ENCODE results near the gene BMP8A.
"Not testable (repeated sequence)": the region's sequence is repeated elsewhere in the genome, so short reads cannot be mapped to it uniquely, and the experiment has no call there.

The BMP8A gene

DNA sequence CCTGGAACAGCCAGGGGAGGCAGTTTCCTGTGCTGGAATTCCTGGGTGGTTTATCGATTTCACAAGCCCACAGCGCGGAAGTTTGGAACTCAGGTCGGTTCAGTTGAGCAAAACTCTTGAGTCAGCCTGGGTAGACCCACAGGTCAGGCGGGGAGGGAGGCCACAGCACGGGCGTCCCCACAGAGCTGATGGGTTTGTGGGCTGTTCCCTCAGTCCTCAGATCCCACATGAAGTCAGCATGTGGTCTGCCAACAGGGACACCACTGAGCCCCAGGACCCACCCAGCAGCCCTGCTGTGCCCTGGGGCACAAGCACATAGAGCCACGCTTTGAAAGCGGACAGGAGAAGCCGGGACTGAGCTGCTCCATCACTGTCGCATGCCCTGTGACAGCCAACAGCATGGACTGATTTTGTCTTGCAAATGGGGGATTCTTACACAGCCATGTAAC lies 17.4 kb downstream of the BMP8A start:
- Histone ChIP-seq H3K4me2 (ENCODE audit: low read depth, low read length, poor library complexity, severe bottlenecking) (peak overlapping the region; percentile 63), H3K4me3 (ENCODE audit: low read length, poor library complexity, severe bottlenecking) (peak overlapping the region; percentile 23), H4K20me1 (ENCODE audit: insufficient read depth, low read length, poor library complexity, severe bottlenecking) (no peaks in the 10 kb centered on the region), H3K9ac (ENCODE audit: low read depth, low read length, poor library complexity, severe bottlenecking) (no peak overlapping the region), H3K79me2 (ENCODE audit: insufficient read depth, low read length) (no peaks in the 10 kb centered on the region), H3K36me3 (ENCODE audit: insufficient read depth, low read length) (no peaks in the 10 kb centered on the region), H3K9me2 (replicated peaks; ENCODE audit: low read depth, low read length) (no peaks in the 10 kb centered on the region), H3F3A (ENCODE audit: low read depth) (no peaks in the 10 kb centered on the region), H3K9me3 (ENCODE audit: insufficient read depth, low read depth, low read length) (no peaks in the 10 kb centered on the region), H3K4me1 (ENCODE audit: insufficient read depth, low read length, poor library complexity, severe bottlenecking) (peaks cover 6% of the 10 kb centered on the region), H2AFZ (ENCODE audit: low read length) (no peak overlapping the region; the same call in 1 of the 2 replicates), H3K27me3 (ENCODE audit: insufficient read depth, low read length, poor library complexity, severe bottlenecking) (no peaks in the 10 kb centered on the region)
- TF ChIP-seq EZH2phosphoT487 (IDR thresholded peaks at IDR 0.05; ENCODE audit: borderline replicate concordance), result no peak
- TF ChIP-seq, protein P1, sequence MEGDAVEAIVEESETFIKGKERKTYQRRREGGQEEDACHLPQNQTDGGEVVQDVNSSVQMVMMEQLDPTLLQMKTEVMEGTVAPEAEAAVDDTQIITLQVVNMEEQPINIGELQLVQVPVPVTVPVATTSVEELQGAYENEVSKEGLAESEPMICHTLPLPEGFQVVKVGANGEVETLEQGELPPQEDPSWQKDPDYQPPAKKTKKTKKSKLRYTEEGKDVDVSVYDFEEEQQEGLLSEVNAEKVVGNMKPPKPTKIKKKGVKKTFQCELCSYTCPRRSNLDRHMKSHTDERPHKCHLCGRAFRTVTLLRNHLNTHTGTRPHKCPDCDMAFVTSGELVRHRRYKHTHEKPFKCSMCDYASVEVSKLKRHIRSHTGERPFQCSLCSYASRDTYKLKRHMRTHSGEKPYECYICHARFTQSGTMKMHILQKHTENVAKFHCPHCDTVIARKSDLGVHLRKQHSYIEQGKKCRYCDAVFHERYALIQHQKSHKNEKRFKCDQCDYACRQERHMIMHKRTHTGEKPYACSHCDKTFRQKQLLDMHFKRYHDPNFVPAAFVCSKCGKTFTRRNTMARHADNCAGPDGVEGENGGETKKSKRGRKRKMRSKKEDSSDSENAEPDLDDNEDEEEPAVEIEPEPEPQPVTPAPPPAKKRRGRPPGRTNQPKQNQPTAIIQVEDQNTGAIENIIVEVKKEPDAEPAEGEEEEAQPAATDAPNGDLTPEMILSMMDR (conservative IDR thresholded peaks at IDR 0.05; ENCODE audit: low read length), result no peak

DNA sequence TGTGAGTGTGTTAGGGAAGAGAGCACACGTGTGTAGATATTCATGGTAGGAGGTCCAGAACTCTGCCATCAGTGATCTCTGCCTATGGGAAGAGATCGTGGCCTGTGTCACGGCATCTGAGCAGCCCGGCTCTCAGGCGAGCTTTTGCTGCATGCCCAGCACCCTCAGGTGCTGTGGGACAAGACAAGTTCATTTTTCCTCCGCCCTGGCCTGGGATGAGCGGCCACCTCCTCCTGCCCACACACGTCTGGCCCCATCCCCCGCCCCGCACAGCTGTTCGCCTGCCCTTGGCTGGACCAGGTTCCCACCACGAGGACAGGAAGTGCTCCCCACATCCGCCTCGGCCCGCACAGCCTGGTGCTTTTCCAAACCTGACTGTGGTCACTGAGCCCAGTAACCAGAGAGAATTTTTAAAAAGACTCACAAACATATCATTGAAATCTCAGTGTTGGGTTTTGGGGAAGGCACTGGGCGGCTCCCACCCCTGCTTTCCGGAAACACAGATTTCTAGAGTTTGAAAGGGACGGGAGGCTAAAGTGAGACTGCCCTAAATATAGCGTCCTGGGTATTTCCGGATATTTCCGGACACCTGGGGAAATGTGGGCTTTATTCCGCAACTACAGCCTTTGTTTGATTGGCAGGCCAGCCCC lies 18.0 kb downstream of the BMP8A start:
- peak overlapping the region; percentile 63 for H3K4me2 ChIP-seq (ENCODE audit: low read depth, low read length, poor library complexity, severe bottlenecking)
- no peaks in the 10 kb centered on the region for H3K9me3 ChIP-seq (ENCODE audit: insufficient read depth, low read depth, low read length)
- H3K4me1 ChIP-seq (ENCODE audit: insufficient read depth, low read length, poor library complexity, severe bottlenecking), result peaks cover 6% of the 10 kb centered on the region
- H3K9me2 ChIP-seq (replicated peaks; ENCODE audit: low read depth, low read length), result no peaks in the 10 kb centered on the region
- no peak for TF ChIP-seq EZH2phosphoT487 (IDR thresholded peaks at IDR 0.05; ENCODE audit: borderline replicate concordance)
- TF ChIP-seq, protein P1 (conservative IDR thresholded peaks at IDR 0.05; ENCODE audit: low read length), result no peak
- H3K9ac ChIP-seq (ENCODE audit: low read depth, low read length, poor library complexity, severe bottlenecking), result no peak overlapping the region
- peak overlapping the region; percentile 23 for H3K4me3 ChIP-seq (ENCODE audit: low read length, poor library complexity, severe bottlenecking)
- H3K27me3 ChIP-seq (ENCODE audit: insufficient read depth, low read length, poor library complexity, severe bottlenecking), result no peaks in the 10 kb centered on the region
- no peaks in the 10 kb centered on the region for H3K79me2 ChIP-seq (ENCODE audit: insufficient read depth, low read length)
- no peak overlapping the region; the same call in 1 of the 2 replicates for H2AFZ ChIP-seq (ENCODE audit: low read length)
- H3F3A ChIP-seq (ENCODE audit: low read depth), result no peaks in the 10 kb centered on the region
- no peaks in the 10 kb centered on the region for H4K20me1 ChIP-seq (ENCODE audit: insufficient read depth, low read length, poor library complexity, severe bottlenecking)
- H3K36me3 ChIP-seq (ENCODE audit: insufficient read depth, low read length), result no peaks in the 10 kb centered on the region

DNA sequence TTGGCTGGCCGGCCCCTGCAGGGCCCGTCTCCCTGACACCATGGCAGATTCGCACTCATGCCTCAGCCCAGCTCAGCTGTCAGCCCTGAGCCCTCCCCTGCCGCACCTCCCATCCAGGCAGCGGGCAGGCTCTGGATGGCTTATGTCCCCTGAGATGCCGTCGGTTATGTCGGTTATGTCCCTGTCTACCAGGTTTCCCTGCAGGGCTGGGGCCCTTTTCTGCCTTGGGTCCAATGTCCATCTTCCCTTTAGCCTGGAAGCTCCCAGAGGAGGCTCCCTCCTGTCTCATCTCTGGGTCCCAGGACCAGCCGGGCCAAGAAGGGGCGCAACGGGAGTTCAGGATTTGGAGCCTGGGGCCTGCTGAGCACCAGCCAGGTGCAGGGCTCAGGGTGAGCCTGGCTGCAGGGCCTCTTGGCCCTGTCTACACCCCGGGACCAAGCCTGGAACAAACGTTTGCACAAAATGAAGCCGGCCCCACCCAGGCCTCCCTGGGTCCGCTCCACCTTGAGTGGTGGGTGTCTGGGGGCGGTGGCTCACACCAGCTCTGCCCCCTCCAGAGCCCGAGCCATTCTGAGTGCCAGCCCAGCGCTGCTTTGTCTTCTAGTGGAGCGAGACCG lies 19.2 kb downstream of the BMP8A start:
- not testable (repeated sequence) for H3K4me1 ChIP-seq (ENCODE audit: insufficient read depth, low read length, poor library complexity, severe bottlenecking); H3K27me3 ChIP-seq (ENCODE audit: insufficient read depth, low read length, poor library complexity, severe bottlenecking); H3K9me2 ChIP-seq (replicated peaks; ENCODE audit: low read depth, low read length); H2AFZ ChIP-seq (ENCODE audit: low read length); H3K9ac ChIP-seq (ENCODE audit: low read depth, low read length, poor library complexity, severe bottlenecking); H3K9me3 ChIP-seq (ENCODE audit: insufficient read depth, low read depth, low read length); H3F3A ChIP-seq (ENCODE audit: low read depth); H4K20me1 ChIP-seq (ENCODE audit: insufficient read depth, low read length, poor library complexity, severe bottlenecking); H3K79me2 ChIP-seq (ENCODE audit: insufficient read depth, low read length); H3K4me3 ChIP-seq (ENCODE audit: low read length, poor library complexity, severe bottlenecking); H3K36me3 ChIP-seq (ENCODE audit: insufficient read depth, low read length); H3K4me2 ChIP-seq (ENCODE audit: low read depth, low read length, poor library complexity, severe bottlenecking)

DNA sequence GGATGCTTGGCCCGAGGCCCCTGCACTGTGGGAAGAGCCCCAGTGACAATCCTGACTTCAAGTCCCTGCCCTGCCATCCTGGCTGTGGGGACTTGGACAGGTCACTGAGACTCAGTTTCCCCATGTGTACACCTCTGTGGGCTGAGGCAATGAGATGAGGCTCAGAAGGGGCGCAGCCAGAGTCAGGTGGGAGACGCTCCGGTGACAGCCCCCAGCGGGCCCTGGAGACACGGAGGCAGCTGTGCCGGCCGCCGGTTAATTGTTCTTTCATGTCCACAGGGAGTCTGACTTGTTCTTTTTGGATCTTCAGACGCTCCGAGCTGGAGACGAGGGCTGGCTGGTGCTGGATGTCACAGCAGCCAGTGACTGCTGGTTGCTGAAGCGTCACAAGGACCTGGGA lies 20.0 kb downstream of the BMP8A start:
- not testable (repeated sequence) for H3K36me3 ChIP-seq (ENCODE audit: insufficient read depth, low read length); H3K4me2 ChIP-seq (ENCODE audit: low read depth, low read length, poor library complexity, severe bottlenecking); H3K9me3 ChIP-seq (ENCODE audit: insufficient read depth, low read depth, low read length); H3K79me2 ChIP-seq (ENCODE audit: insufficient read depth, low read length); H3K9ac ChIP-seq (ENCODE audit: low read depth, low read length, poor library complexity, severe bottlenecking); H3K4me1 ChIP-seq (ENCODE audit: insufficient read depth, low read length, poor library complexity, severe bottlenecking); H3K4me3 ChIP-seq (ENCODE audit: low read length, poor library complexity, severe bottlenecking); H2AFZ ChIP-seq (ENCODE audit: low read length); H3K27me3 ChIP-seq (ENCODE audit: insufficient read depth, low read length, poor library complexity, severe bottlenecking); H4K20me1 ChIP-seq (ENCODE audit: insufficient read depth, low read length, poor library complexity, severe bottlenecking); H3K9me2 ChIP-seq (replicated peaks; ENCODE audit: low read depth, low read length); H3F3A ChIP-seq (ENCODE audit: low read depth)

DNA sequence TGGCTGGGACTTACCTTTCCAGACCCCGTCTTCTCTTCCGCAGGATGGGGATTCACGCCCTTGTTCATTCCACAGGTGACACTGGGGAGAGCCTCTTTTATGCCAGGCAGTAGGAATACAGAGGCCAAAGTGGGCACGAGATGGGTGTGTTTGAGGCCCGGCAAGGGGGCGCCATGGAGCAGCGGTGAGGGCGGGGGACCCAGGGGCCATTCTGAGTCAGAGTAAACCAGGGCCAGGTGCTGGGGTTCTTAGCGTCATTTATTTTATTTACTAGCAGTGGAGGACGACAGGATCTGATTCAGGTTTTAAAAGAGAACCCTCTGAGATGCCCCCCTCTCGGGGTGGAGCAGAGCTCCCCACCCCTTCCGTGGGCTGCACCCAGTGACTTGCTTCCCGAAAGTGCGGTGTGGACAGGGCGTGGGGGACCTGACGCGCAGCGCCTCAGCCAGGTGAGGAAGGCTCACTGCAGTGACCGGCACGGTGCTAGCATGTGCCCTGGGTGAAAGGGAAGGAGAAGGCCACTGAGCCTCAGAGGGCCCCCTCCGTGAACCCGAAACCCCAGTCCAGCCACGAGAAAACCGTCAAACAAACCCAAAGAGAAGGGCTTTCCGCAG lies 20.9 kb downstream of the BMP8A start:
- not testable (repeated sequence) for H3K27me3 ChIP-seq (ENCODE audit: insufficient read depth, low read length, poor library complexity, severe bottlenecking); H3K36me3 ChIP-seq (ENCODE audit: insufficient read depth, low read length); H3K4me1 ChIP-seq (ENCODE audit: insufficient read depth, low read length, poor library complexity, severe bottlenecking); H3K79me2 ChIP-seq (ENCODE audit: insufficient read depth, low read length); H3F3A ChIP-seq (ENCODE audit: low read depth); H3K4me2 ChIP-seq (ENCODE audit: low read depth, low read length, poor library complexity, severe bottlenecking); H3K4me3 ChIP-seq (ENCODE audit: low read length, poor library complexity, severe bottlenecking); H4K20me1 ChIP-seq (ENCODE audit: insufficient read depth, low read length, poor library complexity, severe bottlenecking); H2AFZ ChIP-seq (ENCODE audit: low read length); H3K9me3 ChIP-seq (ENCODE audit: insufficient read depth, low read depth, low read length); H3K9me2 ChIP-seq (replicated peaks; ENCODE audit: low read depth, low read length); H3K9ac ChIP-seq (ENCODE audit: low read depth, low read length, poor library complexity, severe bottlenecking)

DNA sequence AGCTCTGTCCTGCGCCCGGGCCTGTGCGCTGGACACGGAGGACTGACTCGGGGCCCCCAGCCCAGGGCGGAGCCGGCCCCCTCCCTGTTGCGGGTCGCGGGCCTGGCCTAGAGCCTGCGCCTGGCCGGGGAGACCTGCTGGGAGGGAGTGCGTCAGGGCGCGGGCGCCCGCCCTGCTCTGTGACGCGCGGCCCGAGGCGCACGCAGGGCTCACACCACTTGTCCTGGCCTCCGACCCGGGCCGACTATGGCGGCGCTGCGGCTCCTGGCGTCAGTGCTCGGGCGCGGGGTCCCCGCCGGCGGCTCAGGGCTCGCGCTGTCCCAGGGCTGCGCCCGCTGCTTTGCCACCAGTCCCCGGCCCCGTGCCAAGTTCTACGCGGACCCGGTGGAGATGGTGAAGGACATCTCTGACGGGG lies 23.3 kb downstream of the BMP8A start:
- H3K9me2 ChIP-seq (replicated peaks; ENCODE audit: low read depth, low read length); H3K79me2 ChIP-seq (ENCODE audit: insufficient read depth, low read length); H3K9me3 ChIP-seq (ENCODE audit: insufficient read depth, low read depth, low read length); H3K4me1 ChIP-seq (ENCODE audit: insufficient read depth, low read length, poor library complexity, severe bottlenecking); H3K4me3 ChIP-seq (ENCODE audit: low read length, poor library complexity, severe bottlenecking); H3K9ac ChIP-seq (ENCODE audit: low read depth, low read length, poor library complexity, severe bottlenecking); H3K27me3 ChIP-seq (ENCODE audit: insufficient read depth, low read length, poor library complexity, severe bottlenecking); H4K20me1 ChIP-seq (ENCODE audit: insufficient read depth, low read length, poor library complexity, severe bottlenecking); H2AFZ ChIP-seq (ENCODE audit: low read length); H3F3A ChIP-seq (ENCODE audit: low read depth); H3K4me2 ChIP-seq (ENCODE audit: low read depth, low read length, poor library complexity, severe bottlenecking); H3K36me3 ChIP-seq (ENCODE audit: insufficient read depth, low read length): not testable (repeated sequence)
